Cerebellar cortex (tissue), 1 donor: ENCODE data around the gene C19orf81.
"Not testable (repeated sequence)": the region's sequence is repeated elsewhere in the genome, so short reads cannot be mapped to it uniquely, and the experiment has no call there.

Experiments used
- DNase-seq: peaks from one replicate; pipeline ENCODE4 v3.0.0-alpha.2; 2015; ENCODE audit warnings: low spot score

C19orf81 gene

GRCh38 chr19:50649433-50650391 is at the start of gene C19orf81:
TSS of gene C19orf81 (plus strand) at chr19:50649445. CDS start at chr19:50649445, 0 bp downstream.
- DNase-seq, result peak; percentile 75

- no peak for DNase-seq
Measured at GRCh38 chr19:50601407-50602088, 47.7 kb upstream of the C19orf81 start.

- DNase-seq, result no peak
Measured at GRCh38 chr19:50602089-50602422, 47.2 kb upstream of the C19orf81 start.

GRCh38 chr19:50602496-50602895 is 46.7 kb upstream of the C19orf81 start:
- DNase-seq, result no peak

GRCh38 chr19:50602935-50603334 is 46.3 kb upstream of the C19orf81 start:
- no peak for DNase-seq

GRCh38 chr19:50604264-50605073 is 44.8 kb upstream of the C19orf81 start:
- not testable (repeated sequence) for DNase-seq

GRCh38 chr19:50606059-50606836 is 43.0 kb upstream of the C19orf81 start:
- peak; percentile 37 for DNase-seq

- no peak for DNase-seq
Measured at GRCh38 chr19:50607388-50607787, 41.9 kb upstream of the C19orf81 start.

GRCh38 chr19:50607874-50608785 is 41.1 kb upstream of the C19orf81 start:
- peak; percentile 99 for DNase-seq

- not testable (repeated sequence) for DNase-seq
Measured at GRCh38 chr19:50612504-50613404, 36.5 kb upstream of the C19orf81 start.

GRCh38 chr19:50618379-50618778 is 30.9 kb upstream of the C19orf81 start:
- DNase-seq, result not testable (repeated sequence)

GRCh38 chr19:50619184-50619583 is 30.1 kb upstream of the C19orf81 start:
- not testable (repeated sequence) for DNase-seq

- not testable (repeated sequence) for DNase-seq
Measured at GRCh38 chr19:50620394-50620906, 28.8 kb upstream of the C19orf81 start.

GRCh38 chr19:50624949-50625600 is 24.2 kb upstream of the C19orf81 start:
- no peak for DNase-seq

GRCh38 chr19:50626011-50626410 is 23.2 kb upstream of the C19orf81 start:
- no peak for DNase-seq

- DNase-seq, result no peak
Measured at GRCh38 chr19:50626795-50627194, 22.4 kb upstream of the C19orf81 start.

GRCh38 chr19:50628146-50628545 is 21.1 kb upstream of the C19orf81 start:
- no peak for DNase-seq

GRCh38 chr19:50628551-50628950 is 20.7 kb upstream of the C19orf81 start:
- DNase-seq, result no peak
